Panc1 (cell line): ENCODE measurements around the gene DEK. TPM values are rescaled to one million over a fixed set of nuclear protein-coding genes. Genes with fewer than 3 reads are reported as not detected.

Experiments
- ATAC-seq: fragments of 200-7000 bp; cut with Tn5 transposase; 2 replicates; pipeline ENCODE4 v1.9.1; 2020; ENCODE audit warnings: mild to moderate bottlenecking, moderate library complexity
- BruUV-seq: library from RNA; stranded (reverse); fragments of 400-500 nt; replicated peaks from 2 replicates; lab custom pipeline; 2021; lab: Mats Ljungman, UMichigan
- CTCF ChIA-PET: fragments of 300-600 bp; sonication (Branson Sonifier 250); formaldehyde crosslinking; loops from one replicate; lab custom pipeline; 2022; ENCODE audit warnings: antibody characterized with exemption; lab: Charles Lee
- POLR2A ChIA-PET: fragments of 300-600 bp; sonication (Branson Sonifier 250); formaldehyde crosslinking; loops from one replicate; lab custom pipeline; 2022; ENCODE audit warnings: antibody characterized with exemption; lab: Charles Lee
- DNase-seq: peaks from one replicate; pipeline ENCODE4 v3.0.0-alpha.2; 2010; ENCODE audit warnings: low read depth, low spot score
- H3K27ac ChIP-seq: 2 replicates; pipeline ENCODE4 v1.5.1; 2011; ENCODE audit warnings: mild to moderate bottlenecking, low read length, inconsistent platforms
- H3K27me3 ChIP-seq: fragments of 200-500 bp; sonication (Bioruptor generic); 2 replicates; pipeline ENCODE4 v1.6.0; 2014; ENCODE audit warnings: low read length, inconsistent platforms; ENCODE audit not compliant: control insufficient read depth, insufficient read depth
- H3K36me3 ChIP-seq: fragments of 200-500 bp; sonication (Bioruptor generic); 2 replicates; pipeline ENCODE4 v1.5.1; 2014; ENCODE audit warnings: inconsistent platforms, mild to moderate bottlenecking, low read length, moderate library complexity; ENCODE audit not compliant: control insufficient read depth, insufficient read depth
- H3K4me1 ChIP-seq: 2 replicates; pipeline ENCODE4 v1.5.1; 2011; ENCODE audit warnings: inconsistent platforms, mild to moderate bottlenecking, low read length, moderate library complexity; ENCODE audit not compliant: control insufficient read depth, insufficient read depth
- H3K4me3 ChIP-seq, 2 experiments: 2 replicates each; pipeline ENCODE4 v1.5.1; 2011 to 2012; ENCODE audit warnings: low read depth in 2 of 2, low read length in 2 of 2, mild to moderate bottlenecking in 2 of 2, inconsistent platforms in 1 of 2, moderate library complexity in 1 of 2
- H3K9me3 ChIP-seq: fragments of 200-500 bp; sonication (Bioruptor generic); 2 replicates; pipeline ENCODE4 v1.5.1; 2014; ENCODE audit warnings: low read depth, mild to moderate bottlenecking, inconsistent platforms, low read length, moderate library complexity; ENCODE audit not compliant: control insufficient read depth, insufficient read depth
- CTCF ChIP-seq: fragments of 450-650 bp; IDR thresholded peaks from 2 replicates; pipeline ENCODE4 v1.5.1; 2017; ENCODE audit warnings: mild to moderate bottlenecking
- POLR2AphosphoS5 ChIP-seq: IDR thresholded peaks from 2 replicates; pipeline ENCODE4 v1.6.1; 2012; ENCODE audit warnings: mild to moderate bottlenecking, low read depth, low read length, moderate library complexity
- REST ChIP-seq, 2 experiments: IDR thresholded peaks; 2 replicates each; pipeline ENCODE4 v1.6.1; 2011 to 2012; ENCODE audit warnings: low read depth in 2 of 2, control low read depth in 1 of 2, low read length in 1 of 2, mild to moderate bottlenecking in 1 of 2, moderate library complexity in 1 of 2; ENCODE audit not compliant: insufficient read depth in 1 of 2
- SIN3A ChIP-seq: IDR thresholded peaks from 2 replicates; pipeline ENCODE4 v1.6.1; 2012; ENCODE audit warnings: low read depth, mild to moderate bottlenecking, low read length, moderate library complexity, borderline replicate concordance; ENCODE audit not compliant: insufficient read depth
- TCF7L2 ChIP-seq: IDR thresholded peaks from 2 replicates; pipeline ENCODE4 v1.6.1; 2011; ENCODE audit warnings: mild to moderate bottlenecking, low read depth, low read length, inconsistent platforms
- in situ Hi-C: cut with HindIII; loops from 2 replicates; pipeline ENCODE4 v1.10.0; 2016; ENCODE audit warnings: low sequenced_read_pairs, low pct_unique_long_range_greater_than_20kb
- intact Hi-C: fragments of 100-400 bp; cut with micrococcal nuclease; formaldehyde crosslinking; loops from one replicate; pipeline ENCODE4 v1.10.0; 2022; ENCODE audit not compliant: unreplicated experiment
- total RNA-seq: library from RNA; stranded (reverse); gene quantifications from one replicate; pipeline ENCODE4 v1.2.1, GENCODE V29; 2021; ENCODE audit not compliant: unreplicated experiment

Gene DEK
- total RNA-seq, 1 experiment from 2014 or later: 177 TPM

GRCh38 chr6:18186033-18186432, 78.3 kb downstream of the DEK start:
- no peak overlapping the region for H3K27ac ChIP-seq
- POLR2A ChIA-PET: no interaction called here
- intact Hi-C loops (no loop called here), in situ Hi-C loops (no loop called here)
- no TSS peak for BruUV-seq
- no peaks in the 10 kb centered on the region for H3K9me3 ChIP-seq
- DNase-seq (no peak), ATAC-seq (no peak)
- no peak overlapping the region for H3K4me3 ChIP-seq
- CTCF ChIA-PET: no interaction called here
- H3K36me3 ChIP-seq: no peaks in the 10 kb centered on the region
- no peaks in the 10 kb centered on the region for H3K27me3 ChIP-seq
- no peaks in the 10 kb centered on the region for H3K4me1 ChIP-seq
- TF ChIP-seq TCF7L2 (no peak), POLR2AphosphoS5 (no peak), CTCF (no peak), SIN3A (no peak), REST (IDR thresholded peaks at IDR 0.05; ENCODE audit: insufficient read depth in 1 of 2, low read depth in 2 of 2, low read length in 1 of 2) (no peak)

GRCh38 chr6:18185624-18186023, 78.7 kb downstream of the DEK start:
- Histone ChIP-seq H3K4me1 (no peaks in the 10 kb centered on the region), H3K4me3 (no peak overlapping the region), H3K9me3 (no peaks in the 10 kb centered on the region), H3K27ac (no peak overlapping the region), H3K36me3 (no peaks in the 10 kb centered on the region), H3K27me3 (no peaks in the 10 kb centered on the region)
- no peak for ATAC-seq
- TF ChIP-seq TCF7L2 (no peak), SIN3A (no peak), POLR2AphosphoS5 (no peak), REST (IDR thresholded peaks at IDR 0.05; ENCODE audit: insufficient read depth in 1 of 2, low read depth in 2 of 2, low read length in 1 of 2) (no peak), CTCF (no peak)
- no TSS peak for BruUV-seq
- DNase-seq: no peak
- in situ Hi-C loops (no loop called here), intact Hi-C loops (no loop called here)
- CTCF ChIA-PET: no interaction called here
- POLR2A ChIA-PET: no interaction called here
